Breast epithelium (tissue), 4 donors: ENCODE results near the gene DPH1. TPM values are rescaled to one million over a fixed set of nuclear protein-coding genes. Genes with fewer than 3 reads are reported as not detected.

Source experiments
- DNase-seq, 2 donors: peaks; one replicate each; pipeline ENCODE4 v3.0.0-alpha.2; 2019; ENCODE audit warnings: low spot score in 2 of 2
- H3K27ac ChIP-seq, 2 donors: fragments of 200-600 bp; sonication (generic) in 1 of 2; one replicate each; pipeline ENCODE4 v1.5.1; 2016 to 2019; ENCODE audit warnings: mild to moderate bottlenecking in 1 of 2
- H3K27me3 ChIP-seq, 2 donors: fragments of 200-600 bp; sonication (generic) in 1 of 2; one replicate each; pipeline versions ENCODE4 v1.5.1 to v1.6.0; 2017 to 2019; ENCODE audit warnings: control low read depth in 1 of 2, mild to moderate bottlenecking in 1 of 2
- H3K36me3 ChIP-seq: fragments of 200-600 bp; one replicate; pipeline ENCODE4 v1.5.1; 2019
- H3K4me1 ChIP-seq, 2 donors: fragments of 200-600 bp; sonication (generic); one replicate each; pipeline ENCODE4 v1.5.1; 2016 to 2019; ENCODE audit warnings: control low read depth in 1 of 2
- H3K4me3 ChIP-seq, 3 donors: fragments of 200-600 bp; sonication (generic); 1 replicate in 2 of 3; 2 replicates in 1 of 3; pipeline ENCODE4 v1.5.1; 2016 to 2019; ENCODE audit warnings: mild to moderate bottlenecking in 3 of 3, moderate library complexity in 2 of 3
- H3K9me3 ChIP-seq, 2 donors: fragments of 200-600 bp; sonication (generic) in 1 of 2; one replicate each; pipeline ENCODE4 v1.5.1; 2016 to 2019; ENCODE audit warnings: control low read depth in 1 of 2
- POLR2A ChIP-seq: fragments of 450-650 bp; IDR thresholded peaks from one replicate; pipeline ENCODE4 v1.6.1; 2016; ENCODE audit warnings: antibody characterized with exemption, mild to moderate bottlenecking, moderate library complexity
- POLR2AphosphoS5 ChIP-seq, 3 donors: sonication (generic); formaldehyde crosslinking; IDR thresholded peaks; one replicate each; pipeline ENCODE4 v1.6.1; 2017; ENCODE audit warnings: antibody characterized with exemption in 3 of 3
- intact Hi-C: fragments of 100-400 bp; cut with DNase I; formaldehyde crosslinking; loops from one replicate; pipeline ENCODE4 v1.15.1; 2023; ENCODE audit warnings: low total_unique reads
- total RNA-seq, 3 donors: library from RNA; depleted of rRNA; stranded (reverse); fragments of >200 nt; gene quantifications; one replicate each; pipeline ENCODE4 v1.1.0, GENCODE V29; 2016
- TF ChIP-seq, protein P1 (sequence below), 3 donors: fragments of 450-650 bp; IDR thresholded peaks; one replicate each; pipeline ENCODE4 v1.5.1; 2016 to 2017; ENCODE audit warnings: antibody characterized with exemption in 3 of 3, mild to moderate bottlenecking in 3 of 3, moderate library complexity in 3 of 3

DPH1 gene
- total RNA-seq, 3 donors from 2014 or later = 28.3 to 66.6 (median 55.7) TPM

GRCh38 chr17:2034806-2035540 is 5.0 kb downstream of the DPH1 start:
- H3K36me3 ChIP-seq = peaks cover 4% of the 10 kb centered on the region
- TF ChIP-seq, protein P1, sequence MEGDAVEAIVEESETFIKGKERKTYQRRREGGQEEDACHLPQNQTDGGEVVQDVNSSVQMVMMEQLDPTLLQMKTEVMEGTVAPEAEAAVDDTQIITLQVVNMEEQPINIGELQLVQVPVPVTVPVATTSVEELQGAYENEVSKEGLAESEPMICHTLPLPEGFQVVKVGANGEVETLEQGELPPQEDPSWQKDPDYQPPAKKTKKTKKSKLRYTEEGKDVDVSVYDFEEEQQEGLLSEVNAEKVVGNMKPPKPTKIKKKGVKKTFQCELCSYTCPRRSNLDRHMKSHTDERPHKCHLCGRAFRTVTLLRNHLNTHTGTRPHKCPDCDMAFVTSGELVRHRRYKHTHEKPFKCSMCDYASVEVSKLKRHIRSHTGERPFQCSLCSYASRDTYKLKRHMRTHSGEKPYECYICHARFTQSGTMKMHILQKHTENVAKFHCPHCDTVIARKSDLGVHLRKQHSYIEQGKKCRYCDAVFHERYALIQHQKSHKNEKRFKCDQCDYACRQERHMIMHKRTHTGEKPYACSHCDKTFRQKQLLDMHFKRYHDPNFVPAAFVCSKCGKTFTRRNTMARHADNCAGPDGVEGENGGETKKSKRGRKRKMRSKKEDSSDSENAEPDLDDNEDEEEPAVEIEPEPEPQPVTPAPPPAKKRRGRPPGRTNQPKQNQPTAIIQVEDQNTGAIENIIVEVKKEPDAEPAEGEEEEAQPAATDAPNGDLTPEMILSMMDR (IDR thresholded peaks at IDR 0.05) = no peak
- no peak for TF ChIP-seq POLR2AphosphoS5 (IDR thresholded peaks at IDR 0.05)
- TF ChIP-seq POLR2A = no peak
- no peak overlapping the region for H3K4me3 ChIP-seq
- no peaks in the 10 kb centered on the region for H3K9me3 ChIP-seq
- H3K27me3 ChIP-seq = no peaks in the 10 kb centered on the region
- no peak for DNase-seq
- H3K4me1 ChIP-seq = peaks cover 0 to 7% of the 10 kb centered on the region in 2 donors
- H3K27ac ChIP-seq = no peak overlapping the region
- intact Hi-C loops = no loop called here

DNA sequence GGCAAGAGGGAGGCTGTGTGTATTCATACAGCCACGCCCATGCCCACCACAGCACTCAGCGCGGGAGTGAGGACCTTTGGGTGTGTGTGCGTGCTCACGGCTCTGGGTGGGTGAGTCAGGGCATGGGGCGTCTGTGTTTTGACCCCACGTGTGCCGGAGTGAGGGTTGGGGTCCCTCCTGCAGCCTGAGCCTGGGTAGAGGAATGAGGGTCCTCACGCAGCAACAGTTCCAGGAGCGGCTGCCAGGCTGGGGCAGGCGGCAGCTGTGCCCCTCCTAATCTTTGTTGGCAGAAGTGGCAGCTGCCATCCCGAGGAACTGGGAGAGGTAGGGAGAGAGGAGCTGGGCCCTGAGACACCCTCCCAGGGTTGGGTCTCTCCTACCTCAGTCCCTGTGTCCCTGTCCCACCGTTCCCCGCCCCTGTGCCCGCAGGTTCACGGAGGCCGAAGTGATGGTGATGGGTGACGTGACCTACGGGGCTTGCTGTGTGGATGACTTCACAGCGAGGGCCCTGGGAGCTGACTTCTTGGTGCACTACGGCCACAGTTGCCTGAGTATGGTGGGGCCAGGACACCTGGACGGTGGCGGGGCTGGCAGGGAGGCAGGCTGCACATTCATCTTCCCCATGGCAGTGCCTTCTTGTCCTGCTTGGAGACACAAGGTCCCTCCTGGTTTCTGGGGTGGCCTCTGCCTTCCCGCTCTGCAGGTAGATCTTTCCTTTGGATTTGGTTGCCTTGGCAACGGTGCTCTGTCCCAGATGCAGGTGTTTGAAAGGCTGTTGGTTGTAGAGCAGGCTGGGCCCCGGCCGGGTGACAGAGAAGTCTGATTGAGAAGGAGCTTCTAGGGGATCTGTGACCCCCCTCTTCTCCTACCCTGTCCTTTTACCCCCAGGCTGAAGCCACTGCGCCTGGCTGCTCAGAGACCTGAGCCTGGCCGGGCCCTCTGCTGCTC is 5.9 kb downstream of the DPH1 start:
- TF ChIP-seq POLR2A = no peak
- TF ChIP-seq, protein P1 (IDR thresholded peaks at IDR 0.05) = no peak
- no peak for TF ChIP-seq POLR2AphosphoS5 (IDR thresholded peaks at IDR 0.05)
- Histone ChIP-seq H3K27me3 (no peaks in the 10 kb centered on the region), H3K9me3 (no peaks in the 10 kb centered on the region), H3K27ac (no peak overlapping the region), H3K36me3 (peaks cover 4% of the 10 kb centered on the region), H3K4me3 (no peak overlapping the region), H3K4me1 (peaks cover 0 to 5% of the 10 kb centered on the region in 2 donors)
- DNase-seq = no peak
- intact Hi-C loops = no loop called here

DNA sequence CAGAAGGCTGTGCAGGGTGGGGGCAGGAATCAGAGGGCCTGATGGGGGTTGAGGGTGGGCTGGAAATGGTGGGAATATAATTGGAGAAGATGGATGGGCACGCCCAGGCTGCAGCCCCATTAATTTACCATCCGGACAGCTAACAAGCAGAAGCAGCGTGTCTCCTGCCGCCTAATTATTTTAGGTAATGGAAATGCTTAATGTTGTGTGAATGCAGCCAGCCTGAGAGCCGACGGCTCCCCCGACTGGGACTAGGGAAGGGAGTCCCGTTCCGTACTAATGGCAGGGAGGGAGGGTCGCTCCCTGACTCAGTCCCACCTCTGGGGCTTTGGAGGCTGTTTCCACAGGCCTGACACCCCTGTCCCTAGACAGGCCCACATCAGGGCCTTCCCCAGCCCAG is 7.2 kb downstream of the DPH1 start:
- intact Hi-C loops = no loop called here
- no peaks in the 10 kb centered on the region for H3K27me3 ChIP-seq
- H3K4me3 ChIP-seq = no peak overlapping the region
- peaks cover 0 to 6% of the 10 kb centered on the region in 2 donors for H3K4me1 ChIP-seq
- no peaks in the 10 kb centered on the region for H3K9me3 ChIP-seq
- no peak for DNase-seq
- H3K27ac ChIP-seq = no peak overlapping the region
- peaks cover 4% of the 10 kb centered on the region for H3K36me3 ChIP-seq
- TF ChIP-seq POLR2AphosphoS5 (IDR thresholded peaks at IDR 0.05) (no peak), POLR2A (no peak)
- TF ChIP-seq, protein P1 (IDR thresholded peaks at IDR 0.05) = no peak

DNA sequence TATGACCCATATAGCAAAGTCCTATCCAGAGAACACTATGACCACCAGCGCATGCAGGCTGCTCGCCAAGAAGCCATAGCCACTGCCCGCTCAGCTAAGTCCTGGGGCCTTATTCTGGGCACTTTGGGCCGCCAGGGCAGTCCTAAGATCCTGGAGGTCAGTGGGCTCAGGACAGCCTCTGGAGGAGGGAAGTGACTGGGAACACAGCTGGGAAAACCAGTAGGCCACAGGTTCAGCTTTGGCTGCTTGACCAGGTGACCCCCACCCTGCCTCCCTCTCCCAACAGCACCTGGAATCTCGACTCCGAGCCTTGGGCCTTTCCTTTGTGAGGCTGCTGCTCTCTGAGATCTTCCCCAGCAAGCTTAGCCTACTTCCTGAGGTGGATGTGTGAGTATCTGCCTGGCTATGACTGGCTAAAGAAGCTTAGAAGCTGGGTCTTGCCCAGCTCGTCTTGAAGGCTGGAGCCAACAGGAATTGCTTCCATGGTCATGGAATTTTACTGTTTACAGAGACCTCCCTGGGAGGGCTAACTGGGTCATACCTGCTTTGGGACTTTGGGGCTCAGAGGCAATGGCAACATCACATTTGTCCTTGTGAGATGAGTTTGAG is 10.4 kb downstream of the DPH1 start:
- no peak overlapping the region for H3K4me3 ChIP-seq
- peaks cover 4% of the 10 kb centered on the region for H3K36me3 ChIP-seq
- H3K27ac ChIP-seq = no peak overlapping the region
- intact Hi-C loops = no loop called here
- H3K27me3 ChIP-seq = no peaks in the 10 kb centered on the region
- no peak for TF ChIP-seq POLR2A
- TF ChIP-seq POLR2AphosphoS5 (IDR thresholded peaks at IDR 0.05) = no peak
- TF ChIP-seq, protein P1 (IDR thresholded peaks at IDR 0.05) = no peak
- no peak for DNase-seq
- H3K4me1 ChIP-seq = peaks cover 5 to 6% of the 10 kb centered on the region in 2 donors
- no peaks in the 10 kb centered on the region for H3K9me3 ChIP-seq
